H1 (cell line): ENCODE measurements around the gene OR2C1. TPM values are rescaled to one million over a fixed set of nuclear protein-coding genes. Genes with fewer than 3 reads are reported as not detected.

ENCODE experiments used
- CTCF ChIA-PET: fragments of 300-600 bp; sonication (Branson Sonifier 250); formaldehyde crosslinking; loops from one replicate; lab custom pipeline; 2021; ENCODE audit not compliant: partially characterized antibody; lab: Charles Lee
- POLR2A ChIA-PET: fragments of 300-600 bp; sonication (Branson Sonifier 250); formaldehyde crosslinking; loops from one replicate; lab custom pipeline; 2021; ENCODE audit warnings: inconsistent platforms; ENCODE audit not compliant: partially characterized antibody; lab: Charles Lee
- DNase-seq, 2 experiments: peaks; one replicate each; pipeline versions ENCODE4 v3.0.0 to v3.0.0-alpha.2; 2010 to 2022; ENCODE audit warnings: low spot score in 2 of 2, low read depth in 1 of 2, mixed read lengths in 1 of 2
- FAIRE-seq: peaks from 2 replicates; lab custom pipeline; 2011; peaks lifted over from hg19 to GRCh38; lab: Jason Lieb, UNC
- H2AFZ ChIP-seq: 2 replicates; pipeline ENCODE4 v1.8.1; 2012; ENCODE audit warnings: low read length, inconsistent platforms
- H2AK5ac ChIP-seq: 2 replicates; pipeline ENCODE4 v1.6.1; 2013; ENCODE audit warnings: low read depth, low read length
- H2BK120ac ChIP-seq: replicated peaks from 2 replicates; pipeline ENCODE3; 2013; ENCODE audit warnings: low read depth, low read length, inconsistent platforms
- H2BK12ac ChIP-seq: 2 replicates; pipeline ENCODE4 v1.6.1; 2013; ENCODE audit warnings: low read depth, low read length
- H2BK15ac ChIP-seq: 2 replicates; pipeline ENCODE4 v1.6.1; 2013; ENCODE audit warnings: low read length
- H2BK20ac ChIP-seq: 2 replicates; pipeline ENCODE4 v1.6.1; 2013; ENCODE audit warnings: low read length
- H2BK5ac ChIP-seq: 2 replicates; pipeline ENCODE4 v1.6.1; 2013; ENCODE audit warnings: low read depth, low read length
- H3K14ac ChIP-seq: 2 replicates; pipeline ENCODE4 v1.6.1; 2013; ENCODE audit warnings: inconsistent platforms; ENCODE audit not compliant: insufficient read length
- H3K18ac ChIP-seq: 2 replicates; pipeline ENCODE4 v1.6.1; 2013; ENCODE audit warnings: low read length; ENCODE audit errors: extremely low read depth
- H3K23ac ChIP-seq: 2 replicates; pipeline ENCODE4 v1.6.1; 2013; ENCODE audit warnings: inconsistent platforms; ENCODE audit not compliant: insufficient read length
- H3K23me2 ChIP-seq: 2 replicates; pipeline ENCODE4 v1.6.1; 2013; ENCODE audit warnings: low read depth, low read length
- H3K27ac ChIP-seq: 2 replicates; pipeline ENCODE4 v1.6.1; 2011; ENCODE audit warnings: low read depth, low read length, inconsistent platforms
- H3K27me3 ChIP-seq, 4 experiments: replicated peaks in 1 of 4; 1 replicate in 1 of 4; 2 replicates in 3 of 4; pipeline versions ENCODE4 v1.6.1 to v1.8.1; 2011 to 2013; ENCODE audit warnings: low read length in 3 of 4, mild to moderate bottlenecking in 3 of 4, inconsistent platforms in 2 of 4, mixed read lengths in 2 of 4, moderate library complexity in 1 of 4; ENCODE audit not compliant: control insufficient read depth in 3 of 4, insufficient read depth in 3 of 4; ENCODE audit errors: extremely low read depth in 1 of 4
- H3K36me3 ChIP-seq, 4 experiments: 2 replicates each; pipeline versions ENCODE4 v1.6.1 to v1.8.1; 2011 to 2013; ENCODE audit warnings: mild to moderate bottlenecking in 4 of 4, low read length in 3 of 4, moderate library complexity in 2 of 4, control low read depth in 1 of 4, inconsistent platforms in 1 of 4; ENCODE audit not compliant: insufficient read depth in 4 of 4, control insufficient read depth in 2 of 4
- H3K4ac ChIP-seq: replicated peaks from 2 replicates; pipeline ENCODE3; 2013; ENCODE audit warnings: low read length, low read depth, mixed read lengths, inconsistent platforms; ENCODE audit not compliant: insufficient read length
- H3K4me1 ChIP-seq, 4 experiments: replicated peaks in 1 of 4; 1 replicate in 1 of 4; 2 replicates in 3 of 4; pipeline versions ENCODE4 v1.6.1 to v1.8.1; 2011 to 2013; ENCODE audit warnings: low read length in 3 of 4, inconsistent platforms in 2 of 4, mixed read lengths in 1 of 4; ENCODE audit not compliant: insufficient read depth in 4 of 4, control insufficient read depth in 3 of 4
- H3K4me2 ChIP-seq, 2 experiments: 2 replicates each; pipeline versions ENCODE4 v1.6.1 to v1.8.1; 2011 to 2013; ENCODE audit warnings: low read depth in 2 of 2, low read length in 2 of 2, control low read depth in 1 of 2, inconsistent platforms in 1 of 2, mild to moderate bottlenecking in 1 of 2; ENCODE audit not compliant: insufficient read depth in 1 of 2
- H3K4me3 ChIP-seq, 4 experiments: fragments of 200-600, 300-600 bp in 1 of 4; sonication (generic), shearing (Covaris generic), sonication (Bioruptor Twin) in 1 of 4; 2 replicates each; pipeline versions ENCODE4 v1.5.1 to v1.8.1; 2011 to 2016; ENCODE audit warnings: low read length in 4 of 4, low read depth in 3 of 4, control low read depth in 2 of 4, inconsistent platforms in 2 of 4, mild to moderate bottlenecking in 2 of 4, mixed read lengths in 1 of 4, moderate library complexity in 1 of 4; ENCODE audit not compliant: insufficient read depth in 2 of 4; ENCODE audit errors: extremely low read depth in 1 of 4
- H3K56ac ChIP-seq: replicated peaks from 2 replicates; pipeline ENCODE3; 2013; ENCODE audit warnings: low read depth, mild to moderate bottlenecking, mixed read lengths, low read length, inconsistent platforms; ENCODE audit not compliant: insufficient read length
- H3K79me1 ChIP-seq: 2 replicates; pipeline ENCODE4 v1.6.1; 2013; ENCODE audit warnings: low read depth, low read length, control low read depth
- H3K79me2 ChIP-seq, 2 experiments: 2 replicates each; pipeline versions ENCODE4 v1.6.1 to v1.8.1; 2012 to 2013; ENCODE audit warnings: low read length in 2 of 2, mild to moderate bottlenecking in 2 of 2, inconsistent platforms in 1 of 2; ENCODE audit not compliant: insufficient read depth in 2 of 2, control insufficient read depth in 1 of 2
- H3K9ac ChIP-seq, 4 experiments: replicated peaks in 1 of 4; 1 replicate in 1 of 4; 2 replicates in 3 of 4; pipeline versions ENCODE4 v1.6.1 to v1.8.1; 2011 to 2013; ENCODE audit warnings: low read depth in 3 of 4, low read length in 3 of 4, control low read depth in 2 of 4, mild to moderate bottlenecking in 2 of 4, moderate library complexity in 2 of 4, inconsistent platforms in 1 of 4; ENCODE audit errors: extremely low read depth in 1 of 4
- H3K9me3 ChIP-seq, 2 experiments: 2 replicates each; pipeline versions ENCODE4 v1.6.1 to v1.8.1; 2012 to 2013; ENCODE audit warnings: mild to moderate bottlenecking in 2 of 2, moderate library complexity in 2 of 2, control low read depth in 1 of 2, inconsistent platforms in 1 of 2, low read depth in 1 of 2, low read length in 1 of 2, mixed read lengths in 1 of 2; ENCODE audit not compliant: insufficient read depth in 2 of 2
- H4K20me1 ChIP-seq, 2 experiments: replicated peaks in 1 of 2; 2 replicates each; pipeline versions ENCODE3 to v1.8.1; 2011 to 2013; ENCODE audit warnings: inconsistent platforms in 2 of 2, low read length in 2 of 2, mild to moderate bottlenecking in 1 of 2; ENCODE audit not compliant: insufficient read depth in 2 of 2, control insufficient read depth in 1 of 2
- H4K5ac ChIP-seq: 2 replicates; pipeline ENCODE4 v1.6.1; 2013; ENCODE audit warnings: low read length, low read depth, mixed read lengths, inconsistent platforms; ENCODE audit not compliant: insufficient read length
- H4K8ac ChIP-seq: 2 replicates; pipeline ENCODE4 v1.8.0; 2013; ENCODE audit warnings: mild to moderate bottlenecking, moderate library complexity, low read length, inconsistent platforms; ENCODE audit not compliant: insufficient read depth; ENCODE audit errors: extremely low read depth
- H4K91ac ChIP-seq: replicated peaks from 2 replicates; pipeline ENCODE3; 2013; ENCODE audit warnings: low read length, mixed read lengths, inconsistent platforms; ENCODE audit not compliant: insufficient read length
- EP300 ChIP-seq, 2 experiments: IDR thresholded peaks; 1 replicate in 1 of 2; 2 replicates in 1 of 2; pipeline ENCODE4 v1.6.1; 2011 to 2012; ENCODE audit warnings: low read depth in 2 of 2, low read length in 2 of 2, mild to moderate bottlenecking in 2 of 2, borderline replicate concordance in 1 of 2, inconsistent platforms in 1 of 2, moderate library complexity in 1 of 2
- KDM1A ChIP-seq: fragments of 200-600, 300-600 bp; sonication (generic); IDR thresholded peaks from 2 replicates; pipeline ENCODE4 v1.7.1; 2016; ENCODE audit warnings: mild to moderate bottlenecking, low read length, borderline replicate concordance
- NRF1 ChIP-seq: IDR thresholded peaks from 2 replicates; pipeline ENCODE4 v1.6.1; 2011; ENCODE audit warnings: mild to moderate bottlenecking, low read depth, low read length, improper control_type of control experiment
- POLR2AphosphoS5 ChIP-seq: IDR thresholded peaks from 2 replicates; pipeline ENCODE4 v1.6.1; 2011; ENCODE audit warnings: low read depth, low read length
- POU5F1 ChIP-seq: IDR thresholded peaks from 2 replicates; pipeline ENCODE4 v1.6.1; 2011; ENCODE audit warnings: low read depth, mild to moderate bottlenecking, low read length, moderate library complexity
- SIN3A ChIP-seq, 2 experiments: IDR thresholded peaks in 1 of 2; conservative IDR thresholded peaks in 1 of 2; 2 replicates each; pipeline ENCODE4 v1.6.1; 2011 to 2012; ENCODE audit warnings: low read length in 2 of 2, improper control_type of control experiment in 1 of 2, low read depth in 1 of 2, mild to moderate bottlenecking in 1 of 2
- SIX5 ChIP-seq: IDR thresholded peaks from 2 replicates; pipeline ENCODE4 v1.6.1; 2011; ENCODE audit warnings: mild to moderate bottlenecking, low read depth, low read length
- WGBS, 2 experiments: shearing (Covaris generic) in 1 of 2; methylation state at CpG; one replicate each; pipeline versions ENCODE4 v1.1.6 to v1.1.7; 2013 to 2015; ENCODE audit warnings: low lambda C conversion rate in 2 of 2, mixed read lengths in 2 of 2, inconsistent platforms in 1 of 2, low coverage in 1 of 2, missing lambda C conversion rate in 1 of 2; ENCODE audit not compliant: insufficient replicate concordance in 2 of 2, insufficient coverage in 1 of 2, insufficient read length in 1 of 2; ENCODE audit errors: extremely low coverage in 1 of 2, missing lambda C conversion rate in 1 of 2; 5-methylcytosine and 5-hydroxymethylcytosine counted together
- polyA plus RNA-seq, 7 experiments: library from polyadenylated mRNA; depleted of rRNA in 3 of 7; stranded (reverse) in 5 of 7; unstranded in 2 of 7; fragments of >200 nt in 5 of 7; fragments of 200-250 nt in 2 of 7; gene quantifications; 1 replicate in 5 of 7; 2 replicates in 1 of 7; 4 replicates in 1 of 7; pipeline versions ENCODE4 v1.2.1 to v1.2.3, GENCODE V29; 2011 to 2013; ENCODE audit warnings: missing spikeins in 2 of 7, mixed read lengths in 2 of 7
- total RNA-seq: library from RNA; stranded (reverse); fragmentation: NEBNext Ultra II Directional; extraction: Animal tissue kit (Norgen Biotek cat#: 25700); gene quantifications from 2 replicates; pipeline ENCODE4 v1.2.1, GENCODE V29; 2021
- TF ChIP-seq, protein P1 (sequence below): IDR thresholded peaks from 2 replicates; pipeline ENCODE4 v1.6.1; 2011; ENCODE audit warnings: low read length, improper control_type of control experiment
- TF ChIP-seq, protein P2 (sequence below): IDR thresholded peaks from 2 replicates; pipeline ENCODE4 v1.6.1; 2012; ENCODE audit warnings: low read length, inconsistent platforms

Gene OR2C1
- total and polyA plus RNA-seq, 2 of the 8 experiments (the other 6 are each of a cell fraction or from before 2014, with no cell fraction given) = not detected

DNA sequence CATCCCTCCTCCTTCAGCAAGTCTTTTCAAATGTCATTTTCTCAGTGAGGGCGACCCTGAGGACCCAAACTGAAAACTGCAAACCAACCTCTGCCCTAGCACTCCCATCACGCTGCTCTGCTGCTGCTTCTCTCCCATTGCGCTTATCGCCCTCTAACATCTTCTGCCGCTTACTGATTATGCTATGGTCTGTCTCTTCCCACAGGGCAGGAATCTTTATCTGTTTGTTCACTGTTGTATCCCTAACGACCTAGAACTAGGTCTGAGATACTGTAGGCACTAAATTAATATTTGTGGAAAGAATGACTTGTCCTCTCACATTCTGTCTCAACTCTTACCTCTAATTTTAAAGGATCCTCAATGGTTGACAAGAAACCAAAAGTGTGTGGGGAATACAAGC lies 32.6 kb downstream of the OR2C1 start:
- H3K9me3 ChIP-seq = peaks cover 25 to 32% of the 10 kb centered on the region in 2 experiments
- TF ChIP-seq, protein P1, sequence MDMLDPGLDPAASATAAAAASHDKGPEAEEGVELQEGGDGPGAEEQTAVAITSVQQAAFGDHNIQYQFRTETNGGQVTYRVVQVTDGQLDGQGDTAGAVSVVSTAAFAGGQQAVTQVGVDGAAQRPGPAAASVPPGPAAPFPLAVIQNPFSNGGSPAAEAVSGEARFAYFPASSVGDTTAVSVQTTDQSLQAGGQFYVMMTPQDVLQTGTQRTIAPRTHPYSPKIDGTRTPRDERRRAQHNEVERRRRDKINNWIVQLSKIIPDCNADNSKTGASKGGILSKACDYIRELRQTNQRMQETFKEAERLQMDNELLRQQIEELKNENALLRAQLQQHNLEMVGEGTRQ = no peak
- TF ChIP-seq POLR2AphosphoS5 (no peak), SIX5 (no peak), EP300 (IDR thresholded peaks at IDR 0.05; ENCODE audit: borderline replicate concordance in 1 of 2, low read depth in 2 of 2, low read length in 2 of 2) (no peak), NRF1 (no peak), SIN3A (conservative IDR thresholded peaks at IDR 0.05 in 1 of 2, IDR thresholded peaks at IDR 0.05 in 1 of 2; ENCODE audit: low read depth in 1 of 2, low read length in 2 of 2) (no peak), POU5F1 (no peak), KDM1A (no peak)
- TF ChIP-seq, protein P2, sequence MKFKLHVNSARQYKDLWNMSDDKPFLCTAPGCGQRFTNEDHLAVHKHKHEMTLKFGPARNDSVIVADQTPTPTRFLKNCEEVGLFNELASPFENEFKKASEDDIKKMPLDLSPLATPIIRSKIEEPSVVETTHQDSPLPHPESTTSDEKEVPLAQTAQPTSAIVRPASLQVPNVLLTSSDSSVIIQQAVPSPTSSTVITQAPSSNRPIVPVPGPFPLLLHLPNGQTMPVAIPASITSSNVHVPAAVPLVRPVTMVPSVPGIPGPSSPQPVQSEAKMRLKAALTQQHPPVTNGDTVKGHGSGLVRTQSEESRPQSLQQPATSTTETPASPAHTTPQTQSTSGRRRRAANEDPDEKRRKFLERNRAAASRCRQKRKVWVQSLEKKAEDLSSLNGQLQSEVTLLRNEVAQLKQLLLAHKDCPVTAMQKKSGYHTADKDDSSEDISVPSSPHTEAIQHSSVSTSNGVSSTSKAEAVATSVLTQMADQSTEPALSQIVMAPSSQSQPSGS = no peak
- H3K23me2 ChIP-seq = no peaks in the 10 kb centered on the region
- H4K5ac ChIP-seq = no peak overlapping the region
- H2BK5ac ChIP-seq = no peak overlapping the region
- no peak overlapping the region for H2BK12ac ChIP-seq
- no peaks in the 10 kb centered on the region for H3K27me3 ChIP-seq
- no peak overlapping the region for H3K4me2 ChIP-seq
- no peak overlapping the region for H3K9ac ChIP-seq
- no peak overlapping the region for H2AK5ac ChIP-seq
- no peak overlapping the region for H3K4ac ChIP-seq
- no peak overlapping the region for H3K18ac ChIP-seq
- H4K20me1 ChIP-seq = no peaks in the 10 kb centered on the region
- no peak overlapping the region for H4K8ac ChIP-seq
- FAIRE-seq (no peak), DNase-seq (no peak)
- no peaks in the 10 kb centered on the region for H3K4me1 ChIP-seq
- POLR2A ChIA-PET = no interaction called here
- peaks cover 14 to 70% (median 44%) of the 10 kb centered on the region in 4 experiments for H3K36me3 ChIP-seq
- H2BK120ac ChIP-seq = no peak overlapping the region
- no peak overlapping the region for H4K91ac ChIP-seq
- H3K14ac ChIP-seq = no peak overlapping the region
- no peak overlapping the region for H2AFZ ChIP-seq
- no peak overlapping the region for H3K4me3 ChIP-seq
- H3K56ac ChIP-seq = no peak overlapping the region
- no peak overlapping the region for H3K23ac ChIP-seq
- H3K79me1 ChIP-seq = no peaks in the 10 kb centered on the region
- H2BK15ac ChIP-seq = no peak overlapping the region
- no peaks in the 10 kb centered on the region; a peak in 1 of 4 replicates for H3K79me2 ChIP-seq
- H2BK20ac ChIP-seq = no peak overlapping the region
- WGBS, 2 experiments = 91% methylated on average over 6 of the region's 6 CpGs; no CpG with 5 or more reads in 1 of the 2 experiments
- no peak overlapping the region for H3K27ac ChIP-seq
- CTCF ChIA-PET = no interaction called here
